RWPE2 (cell line): ENCODE measurements around the gene KDM4C.
"Not testable (repeated sequence)": the region's sequence is repeated elsewhere in the genome, so short reads cannot be mapped to it uniquely, and the experiment has no call there.

ENCODE experiments used
- ATAC-seq: fragments of 200-7000 bp; cut with Tn5 transposase; 3 replicates; pipeline ENCODE4 v1.9.1; 2021; ENCODE audit warnings: low read depth
- DNase-seq: peaks from one replicate; pipeline ENCODE4 v3.0.0-alpha.2; 2020; ENCODE audit warnings: low spot score
- H3K27ac ChIP-seq: fragments of 450-650 bp; 2 replicates; pipeline ENCODE4 v1.5.1; 2017; ENCODE audit warnings: mild to moderate bottlenecking; ENCODE audit not compliant: poor library complexity, severe bottlenecking
- H3K27me3 ChIP-seq: fragments of 250-450 bp; sonication (Bioruptor Pico); 2 replicates; pipeline ENCODE4 v1.5.1; 2021; ENCODE audit warnings: mild to moderate bottlenecking, moderate library complexity; ENCODE audit not compliant: insufficient read depth, poor library complexity, severe bottlenecking
- H3K36me3 ChIP-seq: fragments of 250-450 bp; sonication (Bioruptor Pico); 2 replicates; pipeline ENCODE4 v1.5.1; 2020; ENCODE audit warnings: low read depth, mild to moderate bottlenecking, moderate library complexity
- H3K4me1 ChIP-seq: fragments of 250-450 bp; sonication (Bioruptor Pico); 2 replicates; pipeline ENCODE4 v1.5.1; 2021; ENCODE audit warnings: mild to moderate bottlenecking, moderate library complexity; ENCODE audit not compliant: insufficient read depth, poor library complexity, severe bottlenecking
- H3K4me3 ChIP-seq: fragments of 250-450 bp; sonication (Bioruptor Pico); 2 replicates; pipeline ENCODE4 v1.5.1; 2021; ENCODE audit warnings: mild to moderate bottlenecking, moderate library complexity; ENCODE audit not compliant: severe bottlenecking
- H3K9me3 ChIP-seq: fragments of 250-450 bp; sonication (Bioruptor Pico); 2 replicates; pipeline ENCODE4 v1.5.1; 2021; ENCODE audit warnings: mild to moderate bottlenecking, moderate library complexity; ENCODE audit not compliant: severe bottlenecking
- CTCF ChIP-seq: fragments of 450-650 bp; IDR thresholded peaks from one replicate; pipeline ENCODE4 v1.5.1; 2017; ENCODE audit warnings: mild to moderate bottlenecking, moderate library complexity; ENCODE audit not compliant: poor library complexity, severe bottlenecking

The KDM4C gene

GRCh38 chr9:6787793-6788161 lies 30.0 kb downstream of the KDM4C start:
- H3K4me3 ChIP-seq: no peak overlapping the region
- H3K27me3 ChIP-seq: no peaks in the 10 kb centered on the region
- ATAC-seq (no peak; the same call in 1 of the 3 replicates), DNase-seq (no peak)
- H3K36me3 ChIP-seq: no peaks in the 10 kb centered on the region; the same call in 1 of the 2 replicates
- H3K9me3 ChIP-seq: no peaks in the 10 kb centered on the region
- H3K4me1 ChIP-seq: peaks cover 16% of the 10 kb centered on the region
- TF ChIP-seq CTCF: no peak
- peak overlapping the region; percentile 29 for H3K27ac ChIP-seq

GRCh38 chr9:6788162-6789016 lies 30.6 kb downstream of the KDM4C start:
- Histone ChIP-seq H3K27me3 (no peaks in the 10 kb centered on the region), H3K27ac (peak overlapping the region; percentile 29), H3K4me3 (no peak overlapping the region), H3K36me3 (no peaks in the 10 kb centered on the region; the same call in 1 of the 2 replicates), H3K9me3 (no peaks in the 10 kb centered on the region), H3K4me1 (peaks cover 16% of the 10 kb centered on the region)
- no peak for DNase-seq
- no peak for TF ChIP-seq CTCF
- ATAC-seq: peak; percentile 94

DNA sequence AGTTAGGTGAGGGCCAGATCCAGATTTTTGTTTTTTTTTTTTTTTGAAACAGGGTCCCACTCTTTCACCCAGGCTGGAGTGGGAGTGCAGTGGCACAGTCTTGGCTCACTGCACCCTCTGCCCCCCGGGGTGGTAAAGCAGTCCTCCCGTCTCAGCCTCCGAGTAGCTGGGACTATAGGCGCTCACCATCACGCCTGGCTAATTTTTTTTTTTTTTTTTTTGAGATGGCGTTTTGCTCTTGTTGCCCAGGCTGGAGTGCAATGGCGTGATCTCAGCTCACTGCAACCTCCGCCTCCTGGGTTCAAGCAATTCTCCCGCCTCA lies 31.2 kb downstream of the KDM4C start:
- not testable (repeated sequence) for ATAC-seq, H3K36me3 ChIP-seq, H3K4me3 ChIP-seq, H3K27me3 ChIP-seq, H3K9me3 ChIP-seq, DNase-seq
- H3K4me1 ChIP-seq: peaks cover 16% of the 10 kb centered on the region
- H3K27ac ChIP-seq: peak overlapping the region; percentile 29

DNA sequence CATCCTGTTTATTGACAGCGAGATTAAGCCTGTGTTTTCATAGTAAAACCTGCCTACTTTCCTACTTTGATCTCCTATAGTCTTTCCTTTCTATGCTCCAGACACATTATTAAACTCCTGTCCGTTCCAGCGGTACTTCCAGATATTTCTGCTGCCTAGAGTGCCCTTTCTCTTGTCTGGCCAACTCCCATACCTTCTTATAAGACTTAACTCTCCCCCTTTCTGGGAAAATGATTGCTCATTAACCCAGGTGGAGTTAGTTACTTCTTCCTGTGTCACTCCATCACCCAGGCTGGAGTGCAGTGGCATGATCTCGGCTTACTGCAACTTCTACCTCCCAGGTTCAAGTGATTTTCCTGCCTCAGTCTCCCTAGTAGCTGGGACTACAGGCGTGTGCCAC lies 33.1 kb downstream of the KDM4C start:
- Histone ChIP-seq H3K27ac (no peak overlapping the region), H3K27me3 (no peaks in the 10 kb centered on the region), H3K36me3 (peaks cover 11% of the 10 kb centered on the region; the same call in 1 of the 2 replicates), H3K9me3 (no peaks in the 10 kb centered on the region), H3K4me1 (peaks cover 16% of the 10 kb centered on the region), H3K4me3 (no peak overlapping the region)
- TF ChIP-seq CTCF: no peak
- DNase-seq (no peak), ATAC-seq (no peak)

DNA sequence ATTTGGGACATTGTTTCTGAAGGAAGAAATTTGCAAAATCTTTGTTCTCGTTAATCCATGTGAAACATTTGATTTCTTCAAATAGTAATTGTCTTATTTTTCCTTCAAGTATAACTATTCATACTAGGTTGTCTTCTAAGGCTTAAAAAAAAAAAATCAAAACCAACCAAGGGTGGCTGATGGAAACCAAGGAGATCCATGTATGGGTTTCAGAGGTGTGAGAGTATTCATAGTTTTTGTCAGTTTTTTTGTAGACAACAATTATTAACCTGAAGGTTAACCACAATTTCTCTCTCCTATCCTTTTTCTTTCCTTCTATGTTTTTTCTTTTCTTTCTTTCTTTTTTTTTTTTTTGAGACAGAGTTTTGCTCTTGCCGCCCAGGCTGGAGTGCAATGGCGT lies 35.4 kb downstream of the KDM4C start:
- Histone ChIP-seq H3K36me3 (peaks cover 11% of the 10 kb centered on the region; the same call in 1 of the 2 replicates), H3K4me3 (no peak overlapping the region), H3K9me3 (no peaks in the 10 kb centered on the region), H3K4me1 (peaks cover 5% of the 10 kb centered on the region), H3K27ac (no peak overlapping the region), H3K27me3 (no peaks in the 10 kb centered on the region)
- DNase-seq (no peak), ATAC-seq (no peak)
- TF ChIP-seq CTCF: no peak
